Omental fat pad (tissue), 4 donors: ENCODE results near the gene HRK. TPM values are rescaled to one million over a fixed set of nuclear protein-coding genes. Genes with fewer than 3 reads are reported as not detected.

Experiments
- ATAC-seq: fragments of 150-250 bp; one replicate; pipeline ENCODE4 v1.9.1; 2016; ENCODE audit warnings: mild to moderate bottlenecking, moderate library complexity; ENCODE audit not compliant: low FRiP score
- DNase-seq: peaks from one replicate; pipeline ENCODE4 v3.0.0-alpha.2; 2019; ENCODE audit warnings: low spot score
- CTCF ChIP-seq, 3 donors: fragments of 450-650 bp; IDR thresholded peaks; one replicate each; pipeline ENCODE4 v1.5.1; 2016 to 2017; ENCODE audit warnings: antibody characterized with exemption in 3 of 3, mild to moderate bottlenecking in 3 of 3, moderate library complexity in 2 of 3
- total RNA-seq, 4 donors: library from RNA; depleted of rRNA; stranded (reverse); fragments of >200 nt; gene quantifications; one replicate each; pipeline ENCODE4 v1.1.0, GENCODE V29; 2016

HRK gene
- total RNA-seq, 4 donors from 2014 or later: 0.06 TPM; not detected in 3

GRCh38 chr12:116924558-116925453 lies 43.6 kb upstream of the HRK start:
- ATAC-seq (no peak), DNase-seq (no peak)
- TF ChIP-seq CTCF (IDR thresholded peaks at IDR 0.05): no peak

- no peak for TF ChIP-seq CTCF (IDR thresholded peaks at IDR 0.05)
- ATAC-seq (no peak), DNase-seq (no peak)
These were observed 41.1 kb upstream of the HRK start for GRCh38 chr12:116922194-116922897.

GRCh38 chr12:116920939-116921338 lies 39.7 kb upstream of the HRK start:
- DNase-seq: no peak
- ATAC-seq: no peak
- no peak for TF ChIP-seq CTCF (IDR thresholded peaks at IDR 0.05)

- ATAC-seq (no peak), DNase-seq (no peak)
- no peak for TF ChIP-seq CTCF (IDR thresholded peaks at IDR 0.05)
These were observed 38.7 kb upstream of the HRK start for GRCh38 chr12:116919706-116920485.

GRCh38 chr12:116919247-116919661 lies 38.0 kb upstream of the HRK start:
- DNase-seq (no peak), ATAC-seq (no peak)
- no peak for TF ChIP-seq CTCF (IDR thresholded peaks at IDR 0.05)

GRCh38 chr12:116918464-116918863 lies 37.2 kb upstream of the HRK start:
- no peak for ATAC-seq
- DNase-seq: no peak
- TF ChIP-seq CTCF (IDR thresholded peaks at IDR 0.05): no peak
